ENCODE results near the gene CDC7. TPM values are rescaled to one million over a fixed set of nuclear protein-coding genes. Genes with fewer than 3 reads are reported as not detected.

Gene CDC7
- total and polyA plus RNA-seq, 4 donors = 0.13 to 3.9 (median 1.2) TPM

GRCh38 chr1:91535441-91535840 lies 34.8 kb downstream of the CDC7 start:
- Histone ChIP-seq H3K27ac (ENCODE audit: low read depth in 1 of 2, low read length in 2 of 2) (no peak overlapping the region), H3K4me3 (ENCODE audit: low read length in 2 of 2) (no peak overlapping the region), H3K36me3 (ENCODE audit: control insufficient read depth in 1 of 2, insufficient read depth in 2 of 2, low read length in 1 of 2) (no peaks in the 10 kb centered on the region), H3K9me3 (ENCODE audit: control insufficient read depth, low read length) (no peaks in the 10 kb centered on the region), H3K4me1 (ENCODE audit: control insufficient read depth in 1 of 2, insufficient read depth in 2 of 2, low read length in 2 of 2) (no peaks in the 10 kb centered on the region), H3K27me3 (ENCODE audit: control insufficient read depth in 1 of 2, insufficient read depth in 2 of 2, low read length in 1 of 2) (no peaks in the 10 kb centered on the region)
- intact Hi-C loops (cut with DNase I) = no loop called here
- 95 to 96% methylated on average over 32 to 34 of the region's 34 CpGs for WGBS, 2 donors
- ATAC-seq (ENCODE audit: low FRiP score) (no peak), DNase-seq (no peak)

GRCh38 chr1:91537281-91537986 lies 36.8 kb downstream of the CDC7 start:
- H3K27me3 ChIP-seq (ENCODE audit: control insufficient read depth in 1 of 2, insufficient read depth in 2 of 2, low read length in 1 of 2) = no peaks in the 10 kb centered on the region
- DNase-seq (no peak), ATAC-seq (ENCODE audit: low FRiP score) (peak; percentile 53)
- H3K9me3 ChIP-seq (ENCODE audit: control insufficient read depth, low read length) = no peaks in the 10 kb centered on the region
- no peak overlapping the region for H3K4me3 ChIP-seq (ENCODE audit: low read length in 2 of 2)
- H3K36me3 ChIP-seq (ENCODE audit: control insufficient read depth in 1 of 2, insufficient read depth in 2 of 2, low read length in 1 of 2) = no peaks in the 10 kb centered on the region
- no peaks in the 10 kb centered on the region for H3K4me1 ChIP-seq (ENCODE audit: control insufficient read depth in 1 of 2, insufficient read depth in 2 of 2, low read length in 2 of 2)
- no peak overlapping the region for H3K27ac ChIP-seq (ENCODE audit: low read depth in 1 of 2, low read length in 2 of 2)
- intact Hi-C loops (cut with DNase I) = no loop called here

- H3K36me3 ChIP-seq (ENCODE audit: control insufficient read depth in 1 of 2, insufficient read depth in 2 of 2, low read length in 1 of 2) = no peaks in the 10 kb centered on the region
- H3K4me1 ChIP-seq (ENCODE audit: control insufficient read depth in 1 of 2, insufficient read depth in 2 of 2, low read length in 2 of 2) = no peaks in the 10 kb centered on the region
- no peak overlapping the region for H3K4me3 ChIP-seq (ENCODE audit: low read length in 2 of 2)
- DNase-seq (no peak), ATAC-seq (ENCODE audit: low FRiP score) (no peak)
- no peaks in the 10 kb centered on the region for H3K27me3 ChIP-seq (ENCODE audit: control insufficient read depth in 1 of 2, insufficient read depth in 2 of 2, low read length in 1 of 2)
- intact Hi-C loops (cut with DNase I) = no loop called here
- no peaks in the 10 kb centered on the region for H3K9me3 ChIP-seq (ENCODE audit: control insufficient read depth, low read length)
- WGBS, 2 donors = 69 to 79% methylated on average over 2 of the region's 2 CpGs
- H3K27ac ChIP-seq (ENCODE audit: low read depth in 1 of 2, low read length in 2 of 2) = no peak overlapping the region
Observed at GRCh38 chr1:91537987-91538304, 37.3 kb downstream of the CDC7 start.

- WGBS, 2 donors = 78 to 83% methylated on average over 1 of the region's 1 CpG
- H3K27me3 ChIP-seq (ENCODE audit: control insufficient read depth in 1 of 2, insufficient read depth in 2 of 2, low read length in 1 of 2) = no peaks in the 10 kb centered on the region
- no peak overlapping the region for H3K27ac ChIP-seq (ENCODE audit: low read depth in 1 of 2, low read length in 2 of 2)
- H3K9me3 ChIP-seq (ENCODE audit: control insufficient read depth, low read length) = no peaks in the 10 kb centered on the region
- H3K36me3 ChIP-seq (ENCODE audit: control insufficient read depth in 1 of 2, insufficient read depth in 2 of 2, low read length in 1 of 2) = no peaks in the 10 kb centered on the region
- intact Hi-C loops (cut with DNase I) = no loop called here
- no peaks in the 10 kb centered on the region for H3K4me1 ChIP-seq (ENCODE audit: control insufficient read depth in 1 of 2, insufficient read depth in 2 of 2, low read length in 2 of 2)
- no peak overlapping the region for H3K4me3 ChIP-seq (ENCODE audit: low read length in 2 of 2)
- DNase-seq (no peak), ATAC-seq (ENCODE audit: low FRiP score) (no peak)
Observed at GRCh38 chr1:91540910-91541309, 40.3 kb downstream of the CDC7 start.

GRCh38 chr1:91541918-91542533 lies 41.4 kb downstream of the CDC7 start:
- intact Hi-C loops (cut with DNase I) = no loop called here
- Histone ChIP-seq H3K27ac (ENCODE audit: low read depth in 1 of 2, low read length in 2 of 2) (no peak overlapping the region), H3K36me3 (ENCODE audit: control insufficient read depth in 1 of 2, insufficient read depth in 2 of 2, low read length in 1 of 2) (no peaks in the 10 kb centered on the region), H3K4me3 (ENCODE audit: low read length in 2 of 2) (no peak overlapping the region), H3K9me3 (ENCODE audit: control insufficient read depth, low read length) (no peaks in the 10 kb centered on the region), H3K4me1 (ENCODE audit: control insufficient read depth in 1 of 2, insufficient read depth in 2 of 2, low read length in 2 of 2) (no peaks in the 10 kb centered on the region), H3K27me3 (ENCODE audit: control insufficient read depth in 1 of 2, insufficient read depth in 2 of 2, low read length in 1 of 2) (no peaks in the 10 kb centered on the region)
- ATAC-seq (ENCODE audit: low FRiP score) = no peak
- 75 to 79% methylated on average over 5 of the region's 5 CpGs for WGBS, 2 donors
- no peak for DNase-seq

- no peaks in the 10 kb centered on the region for H3K9me3 ChIP-seq (ENCODE audit: control insufficient read depth, low read length)
- DNase-seq (no peak), ATAC-seq (ENCODE audit: low FRiP score) (no peak)
- no peaks in the 10 kb centered on the region for H3K27me3 ChIP-seq (ENCODE audit: control insufficient read depth in 1 of 2, insufficient read depth in 2 of 2, low read length in 1 of 2)
- H3K4me3 ChIP-seq (ENCODE audit: low read length in 2 of 2) = no peak overlapping the region
- H3K27ac ChIP-seq (ENCODE audit: low read depth in 1 of 2, low read length in 2 of 2) = no peak overlapping the region
- intact Hi-C loops (cut with DNase I) = no loop called here
- no peaks in the 10 kb centered on the region for H3K36me3 ChIP-seq (ENCODE audit: control insufficient read depth in 1 of 2, insufficient read depth in 2 of 2, low read length in 1 of 2)
- no peaks in the 10 kb centered on the region for H3K4me1 ChIP-seq (ENCODE audit: control insufficient read depth in 1 of 2, insufficient read depth in 2 of 2, low read length in 2 of 2)
- 83 to 86% methylated on average over 13 of the region's 13 CpGs for WGBS, 2 donors
Observed at GRCh38 chr1:91545506-91546300, 45.1 kb downstream of the CDC7 start.

GRCh38 chr1:91546301-91546581 lies 45.6 kb downstream of the CDC7 start:
- Histone ChIP-seq H3K36me3 (ENCODE audit: control insufficient read depth in 1 of 2, insufficient read depth in 2 of 2, low read length in 1 of 2) (no peaks in the 10 kb centered on the region), H3K4me1 (ENCODE audit: control insufficient read depth in 1 of 2, insufficient read depth in 2 of 2, low read length in 2 of 2) (no peaks in the 10 kb centered on the region), H3K4me3 (ENCODE audit: low read length in 2 of 2) (no peak overlapping the region), H3K27me3 (ENCODE audit: control insufficient read depth in 1 of 2, insufficient read depth in 2 of 2, low read length in 1 of 2) (no peaks in the 10 kb centered on the region), H3K27ac (ENCODE audit: low read depth in 1 of 2, low read length in 2 of 2) (no peak overlapping the region), H3K9me3 (ENCODE audit: control insufficient read depth, low read length) (no peaks in the 10 kb centered on the region)
- DNase-seq (no peak), ATAC-seq (ENCODE audit: low FRiP score) (peak; percentile 29)
- intact Hi-C loops (cut with DNase I) = no loop called here
- WGBS, 2 donors = 79 to 91% methylated on average over 18 of the region's 18 CpGs

GRCh38 chr1:91546876-91547275 lies 46.2 kb downstream of the CDC7 start:
- H3K27me3 ChIP-seq (ENCODE audit: control insufficient read depth in 1 of 2, insufficient read depth in 2 of 2, low read length in 1 of 2) = no peaks in the 10 kb centered on the region
- no peak overlapping the region for H3K4me3 ChIP-seq (ENCODE audit: low read length in 2 of 2)
- no peaks in the 10 kb centered on the region for H3K36me3 ChIP-seq (ENCODE audit: control insufficient read depth in 1 of 2, insufficient read depth in 2 of 2, low read length in 1 of 2)
- no peak for ATAC-seq (ENCODE audit: low FRiP score)
- no peak overlapping the region for H3K27ac ChIP-seq (ENCODE audit: low read depth in 1 of 2, low read length in 2 of 2)
- intact Hi-C loops (cut with DNase I) = no loop called here
- WGBS, 2 donors = 59 to 78% methylated on average over 19 of the region's 19 CpGs
- no peaks in the 10 kb centered on the region for H3K9me3 ChIP-seq (ENCODE audit: control insufficient read depth, low read length)
- no peaks in the 10 kb centered on the region for H3K4me1 ChIP-seq (ENCODE audit: control insufficient read depth in 1 of 2, insufficient read depth in 2 of 2, low read length in 2 of 2)
- DNase-seq = no peak

Data from aorta (tissue), 5 donors.